Measurements from ENCODE around the gene SLC5A11.

SLC5A11 gene

DNA sequence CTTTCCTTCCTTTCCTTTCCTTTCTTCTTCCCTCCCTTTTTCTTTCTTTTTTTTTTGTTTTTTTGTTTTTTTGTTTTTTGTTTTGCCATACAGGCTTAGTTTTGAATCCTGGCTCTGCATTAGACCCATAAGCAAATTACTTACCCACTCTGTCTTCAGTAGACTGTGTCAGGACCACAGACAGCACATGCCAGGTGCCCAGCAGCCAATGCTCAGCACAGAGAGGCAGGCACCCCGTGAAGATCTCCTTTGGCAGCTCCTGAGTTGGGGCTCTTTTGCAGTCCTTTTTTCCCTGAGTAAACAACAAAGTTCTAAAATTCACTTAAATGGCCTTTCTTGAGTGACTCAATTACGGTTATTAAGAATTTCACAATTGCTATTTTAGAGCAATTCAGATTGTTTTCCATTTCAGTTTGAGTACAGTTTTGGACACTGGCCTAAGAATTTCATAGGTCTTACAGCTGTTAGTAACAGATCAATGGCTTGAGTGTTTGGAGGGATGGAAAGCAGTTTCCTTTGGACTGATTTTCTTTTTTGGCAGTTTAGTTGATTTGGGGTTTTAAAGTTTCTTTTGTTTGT is 26.2 kb upstream of the SLC5A11 start:
- H3K27me3 ChIP-seq (ENCODE audit: control insufficient read depth, insufficient read depth, low read length) = no peaks in the 10 kb centered on the region
- H3K79me2 ChIP-seq = peaks cover 2% of the 10 kb centered on the region
- no peaks in the 10 kb centered on the region for H3K4me1 ChIP-seq
- no peaks in the 10 kb centered on the region for H3K9me3 ChIP-seq (ENCODE audit: control insufficient read depth, low read length)
- no peak overlapping the region for H2AFZ ChIP-seq
- H3K4me2 ChIP-seq (ENCODE audit: low read length) = no peak overlapping the region
- H3K27ac ChIP-seq = no peak overlapping the region
- H3K9ac ChIP-seq = no peak overlapping the region
- TF ChIP-seq, protein P1, sequence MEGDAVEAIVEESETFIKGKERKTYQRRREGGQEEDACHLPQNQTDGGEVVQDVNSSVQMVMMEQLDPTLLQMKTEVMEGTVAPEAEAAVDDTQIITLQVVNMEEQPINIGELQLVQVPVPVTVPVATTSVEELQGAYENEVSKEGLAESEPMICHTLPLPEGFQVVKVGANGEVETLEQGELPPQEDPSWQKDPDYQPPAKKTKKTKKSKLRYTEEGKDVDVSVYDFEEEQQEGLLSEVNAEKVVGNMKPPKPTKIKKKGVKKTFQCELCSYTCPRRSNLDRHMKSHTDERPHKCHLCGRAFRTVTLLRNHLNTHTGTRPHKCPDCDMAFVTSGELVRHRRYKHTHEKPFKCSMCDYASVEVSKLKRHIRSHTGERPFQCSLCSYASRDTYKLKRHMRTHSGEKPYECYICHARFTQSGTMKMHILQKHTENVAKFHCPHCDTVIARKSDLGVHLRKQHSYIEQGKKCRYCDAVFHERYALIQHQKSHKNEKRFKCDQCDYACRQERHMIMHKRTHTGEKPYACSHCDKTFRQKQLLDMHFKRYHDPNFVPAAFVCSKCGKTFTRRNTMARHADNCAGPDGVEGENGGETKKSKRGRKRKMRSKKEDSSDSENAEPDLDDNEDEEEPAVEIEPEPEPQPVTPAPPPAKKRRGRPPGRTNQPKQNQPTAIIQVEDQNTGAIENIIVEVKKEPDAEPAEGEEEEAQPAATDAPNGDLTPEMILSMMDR (IDR thresholded peaks at IDR 0.05) = no peak
- H3K4me3 ChIP-seq (ENCODE audit: low read depth, low read length) = no peak overlapping the region
- no peaks in the 10 kb centered on the region for H3K36me3 ChIP-seq (ENCODE audit: control insufficient read depth, insufficient read depth, low read length)

DNA sequence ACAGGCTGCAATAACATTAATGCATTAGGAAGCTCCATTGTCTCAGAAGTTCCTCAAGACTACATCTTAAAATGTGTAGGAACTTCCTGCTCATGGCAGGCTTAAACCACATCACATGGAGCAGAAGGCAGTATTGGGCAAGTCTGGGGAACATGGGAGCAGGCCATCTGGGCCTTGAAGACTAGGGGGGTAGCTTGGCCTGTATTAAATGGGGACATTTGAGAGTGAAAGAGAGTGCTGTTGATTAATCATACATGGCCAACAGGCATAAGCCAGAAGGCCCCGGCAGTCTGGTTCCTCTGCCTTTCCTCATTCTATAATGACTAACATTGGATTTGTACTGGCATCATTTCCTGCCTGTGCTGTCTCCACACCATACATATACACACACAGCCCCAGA is 25.2 kb upstream of the SLC5A11 start:
- Histone ChIP-seq H3K36me3 (ENCODE audit: control insufficient read depth, insufficient read depth, low read length) (no peaks in the 10 kb centered on the region), H3K4me3 (ENCODE audit: low read depth, low read length) (no peak overlapping the region), H3K79me2 (no peaks in the 10 kb centered on the region), H3K4me2 (ENCODE audit: low read length) (no peak overlapping the region), H2AFZ (no peak overlapping the region), H3K27me3 (ENCODE audit: control insufficient read depth, insufficient read depth, low read length) (no peaks in the 10 kb centered on the region), H3K9ac (no peak overlapping the region), H3K9me3 (ENCODE audit: control insufficient read depth, low read length) (no peaks in the 10 kb centered on the region), H3K4me1 (no peaks in the 10 kb centered on the region), H3K27ac (no peak overlapping the region)
- TF ChIP-seq, protein P1 (IDR thresholded peaks at IDR 0.05) = no peak

DNA sequence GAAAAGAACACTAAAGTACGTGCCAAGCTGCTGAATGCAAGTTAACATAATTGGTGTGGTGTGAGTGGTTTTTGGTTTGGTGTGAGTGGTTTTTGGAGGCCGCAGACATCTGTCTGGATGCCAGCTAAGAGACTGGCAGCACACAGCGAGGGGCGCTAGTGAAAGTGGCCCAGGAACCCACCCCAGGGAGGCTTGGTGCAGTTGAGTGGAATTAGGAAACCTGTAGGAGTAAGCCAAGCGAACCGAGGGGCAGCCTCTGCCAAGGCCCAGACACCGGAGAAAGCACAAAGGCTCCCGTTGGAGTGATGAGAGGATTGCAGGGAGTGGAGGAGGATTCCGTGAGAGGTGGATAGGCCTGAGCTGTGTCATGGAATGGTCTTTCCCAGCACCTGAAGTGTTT is 24.6 kb upstream of the SLC5A11 start:
- Histone ChIP-seq H3K9ac (no peak overlapping the region), H3K79me2 (no peaks in the 10 kb centered on the region), H3K27ac (no peak overlapping the region), H3K4me2 (ENCODE audit: low read length) (no peak overlapping the region), H3K4me1 (no peaks in the 10 kb centered on the region), H3K36me3 (ENCODE audit: control insufficient read depth, insufficient read depth, low read length) (no peaks in the 10 kb centered on the region), H3K9me3 (ENCODE audit: control insufficient read depth, low read length) (no peaks in the 10 kb centered on the region), H3K4me3 (ENCODE audit: low read depth, low read length) (no peak overlapping the region), H2AFZ (no peak overlapping the region), H3K27me3 (ENCODE audit: control insufficient read depth, insufficient read depth, low read length) (no peaks in the 10 kb centered on the region)
- TF ChIP-seq, protein P1 (IDR thresholded peaks at IDR 0.05) = no peak

DNA sequence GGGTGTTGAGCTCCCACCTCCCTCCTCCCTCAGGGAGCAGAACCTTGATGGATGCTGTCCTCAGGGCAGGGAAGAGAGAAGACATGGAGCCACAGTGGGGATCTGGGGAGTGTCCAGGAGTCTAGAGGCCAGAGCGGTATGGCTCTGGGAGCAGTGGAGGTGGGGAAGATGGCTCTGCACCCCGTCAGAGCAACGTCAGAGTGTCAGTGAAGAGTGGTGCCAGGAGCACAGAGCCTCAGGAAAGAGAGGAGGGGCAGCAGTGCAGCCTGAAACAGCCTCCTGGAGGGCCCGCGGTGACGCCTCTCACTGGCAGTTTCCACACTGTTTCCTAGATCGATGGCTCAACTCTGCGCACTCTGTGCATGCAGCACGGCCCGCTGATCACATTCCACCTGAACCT is 23.2 kb upstream of the SLC5A11 start:
- no peak overlapping the region for H2AFZ ChIP-seq
- no peak overlapping the region for H3K9ac ChIP-seq
- no peaks in the 10 kb centered on the region for H3K36me3 ChIP-seq (ENCODE audit: control insufficient read depth, insufficient read depth, low read length)
- no peak overlapping the region for H3K4me3 ChIP-seq (ENCODE audit: low read depth, low read length)
- H3K27ac ChIP-seq = no peak overlapping the region
- no peaks in the 10 kb centered on the region for H3K4me1 ChIP-seq
- H3K79me2 ChIP-seq = no peaks in the 10 kb centered on the region
- TF ChIP-seq, protein P1 (IDR thresholded peaks at IDR 0.05) = no peak
- H3K27me3 ChIP-seq (ENCODE audit: control insufficient read depth, insufficient read depth, low read length) = no peaks in the 10 kb centered on the region
- no peaks in the 10 kb centered on the region for H3K9me3 ChIP-seq (ENCODE audit: control insufficient read depth, low read length)
- H3K4me2 ChIP-seq (ENCODE audit: low read length) = no peak overlapping the region

DNA sequence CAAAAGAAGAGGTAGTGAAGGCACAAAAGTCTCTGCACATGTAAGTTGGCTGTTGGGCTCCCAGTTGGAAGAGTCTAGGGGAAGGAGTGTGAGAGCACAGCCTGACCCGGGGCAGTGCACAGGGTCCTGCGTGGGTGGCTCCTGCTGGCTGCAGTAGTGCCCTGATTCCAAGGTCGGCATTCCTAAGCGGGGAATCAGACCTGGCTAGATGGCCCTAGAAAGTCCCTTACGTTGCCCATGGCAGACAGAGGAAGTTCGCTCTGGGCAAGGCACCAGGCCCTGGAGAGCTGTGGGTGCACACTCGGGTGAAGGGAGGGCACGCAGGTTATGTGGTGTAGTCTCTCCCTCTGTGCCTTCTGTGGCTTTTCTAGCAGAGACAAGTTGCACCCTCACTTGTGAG is 22.8 kb upstream of the SLC5A11 start:
- Histone ChIP-seq H3K79me2 (no peaks in the 10 kb centered on the region), H3K4me2 (ENCODE audit: low read length) (no peak overlapping the region), H3K27ac (no peak overlapping the region), H3K27me3 (ENCODE audit: control insufficient read depth, insufficient read depth, low read length) (no peaks in the 10 kb centered on the region), H3K4me1 (no peaks in the 10 kb centered on the region), H3K4me3 (ENCODE audit: low read depth, low read length) (no peak overlapping the region), H2AFZ (no peak overlapping the region), H3K36me3 (ENCODE audit: control insufficient read depth, insufficient read depth, low read length) (no peaks in the 10 kb centered on the region), H3K9ac (no peak overlapping the region), H3K9me3 (ENCODE audit: control insufficient read depth, low read length) (no peaks in the 10 kb centered on the region)
- TF ChIP-seq, protein P1 (IDR thresholded peaks at IDR 0.05) = no peak

Measured in parathyroid adenoma (tissue), 2 donors.